Measurements from ENCODE around the gene RAE1.

DNA sequence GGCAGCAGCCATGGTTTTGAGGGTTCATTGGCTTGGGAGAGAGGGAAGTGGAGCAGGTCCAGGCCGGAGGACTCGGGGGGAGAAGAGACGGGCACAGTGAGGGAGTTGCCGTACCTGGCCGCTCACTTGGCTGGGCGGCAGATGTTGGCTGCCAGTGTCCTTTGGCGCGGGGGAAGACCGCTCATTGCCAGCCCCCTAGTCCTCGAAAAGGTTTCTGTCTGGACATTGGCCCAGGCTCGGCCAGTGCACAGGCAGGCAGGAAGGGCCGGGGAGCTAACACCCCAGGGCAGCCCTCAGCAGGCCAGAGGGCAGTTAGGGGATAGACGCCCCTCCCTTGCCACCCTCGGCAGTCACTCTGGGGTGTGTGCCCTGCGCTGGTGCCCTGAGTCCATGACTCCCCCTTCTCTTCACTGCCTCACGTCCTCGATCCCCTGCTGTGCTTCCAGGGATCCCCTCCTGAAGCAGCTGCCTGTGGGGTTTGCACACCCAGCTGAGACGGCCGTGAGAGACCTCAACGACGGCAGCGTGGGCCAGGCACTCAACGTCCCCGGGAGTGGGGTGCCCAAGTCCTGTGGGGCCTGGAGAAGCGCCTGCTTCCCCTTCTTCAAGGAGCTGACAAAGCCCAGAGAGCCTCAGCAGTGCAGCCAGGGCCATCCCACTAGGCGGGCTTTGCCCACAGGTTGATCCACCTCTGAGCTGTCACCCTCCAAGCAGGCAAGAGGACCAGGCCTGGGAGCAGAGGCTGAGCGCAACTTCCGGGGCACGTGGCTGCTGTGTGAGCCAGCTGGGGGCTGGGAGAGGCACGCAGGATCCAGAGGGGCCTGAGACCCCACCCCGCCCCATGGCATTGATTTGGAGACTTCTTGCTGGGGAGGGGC is 60.6 kb downstream of the RAE1 start:
- TF ChIP-seq, protein P1, sequence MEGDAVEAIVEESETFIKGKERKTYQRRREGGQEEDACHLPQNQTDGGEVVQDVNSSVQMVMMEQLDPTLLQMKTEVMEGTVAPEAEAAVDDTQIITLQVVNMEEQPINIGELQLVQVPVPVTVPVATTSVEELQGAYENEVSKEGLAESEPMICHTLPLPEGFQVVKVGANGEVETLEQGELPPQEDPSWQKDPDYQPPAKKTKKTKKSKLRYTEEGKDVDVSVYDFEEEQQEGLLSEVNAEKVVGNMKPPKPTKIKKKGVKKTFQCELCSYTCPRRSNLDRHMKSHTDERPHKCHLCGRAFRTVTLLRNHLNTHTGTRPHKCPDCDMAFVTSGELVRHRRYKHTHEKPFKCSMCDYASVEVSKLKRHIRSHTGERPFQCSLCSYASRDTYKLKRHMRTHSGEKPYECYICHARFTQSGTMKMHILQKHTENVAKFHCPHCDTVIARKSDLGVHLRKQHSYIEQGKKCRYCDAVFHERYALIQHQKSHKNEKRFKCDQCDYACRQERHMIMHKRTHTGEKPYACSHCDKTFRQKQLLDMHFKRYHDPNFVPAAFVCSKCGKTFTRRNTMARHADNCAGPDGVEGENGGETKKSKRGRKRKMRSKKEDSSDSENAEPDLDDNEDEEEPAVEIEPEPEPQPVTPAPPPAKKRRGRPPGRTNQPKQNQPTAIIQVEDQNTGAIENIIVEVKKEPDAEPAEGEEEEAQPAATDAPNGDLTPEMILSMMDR (conservative IDR thresholded peaks at IDR 0.05; ENCODE audit: low read depth in 2 of 2): no peak
- TF ChIP-seq POLR2AphosphoS5 (IDR thresholded peaks at IDR 0.05; ENCODE audit: low read depth) (no peak), EZH2 (IDR thresholded peaks at IDR 0.05; ENCODE audit: low read depth, unreplicated experiment) (no peak), ZNF114 (CRISPR knock-in tag; IDR thresholded peaks at IDR 0.05) (no peak)
- TF ChIP-seq, protein P2, sequence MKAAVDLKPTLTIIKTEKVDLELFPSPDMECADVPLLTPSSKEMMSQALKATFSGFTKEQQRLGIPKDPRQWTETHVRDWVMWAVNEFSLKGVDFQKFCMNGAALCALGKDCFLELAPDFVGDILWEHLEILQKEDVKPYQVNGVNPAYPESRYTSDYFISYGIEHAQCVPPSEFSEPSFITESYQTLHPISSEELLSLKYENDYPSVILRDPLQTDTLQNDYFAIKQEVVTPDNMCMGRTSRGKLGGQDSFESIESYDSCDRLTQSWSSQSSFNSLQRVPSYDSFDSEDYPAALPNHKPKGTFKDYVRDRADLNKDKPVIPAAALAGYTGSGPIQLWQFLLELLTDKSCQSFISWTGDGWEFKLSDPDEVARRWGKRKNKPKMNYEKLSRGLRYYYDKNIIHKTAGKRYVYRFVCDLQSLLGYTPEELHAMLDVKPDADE (IDR thresholded peaks at IDR 0.05): no peak
